Immature natural killer cell (primary cell): ENCODE measurements around the gene SLC25A44. TPM values are rescaled to one million over a fixed set of nuclear protein-coding genes. Genes with fewer than 3 reads are reported as not detected.

ENCODE experiments used
- DNase-seq, 3 donors: peaks; one replicate each; pipeline ENCODE4 v3.0.0; 2022; ENCODE audit warnings: mixed read lengths in 1 of 3
- H3K27ac Mint-ChIP-seq, 6 donors: one replicate each; pipeline ENCODE4 v1.8.0; 2020; ENCODE audit warnings: mixed read lengths in 6 of 6, mild to moderate bottlenecking in 5 of 6, inconsistent platforms in 4 of 6, moderate library complexity in 3 of 6
- H3K27me3 Mint-ChIP-seq, 3 donors: one replicate each; pipeline ENCODE4 v1.8.0; 2020 to 2021; ENCODE audit warnings: low read depth in 3 of 3, mild to moderate bottlenecking in 3 of 3, mixed read lengths in 3 of 3, moderate library complexity in 3 of 3, inconsistent platforms in 1 of 3
- H3K36me3 Mint-ChIP-seq, 3 donors: one replicate each; pipeline ENCODE4 v1.8.0; 2020; ENCODE audit warnings: mixed read lengths in 3 of 3, inconsistent platforms in 2 of 3, mild to moderate bottlenecking in 2 of 3
- H3K4me1 Mint-ChIP-seq, 2 donors: one replicate each; pipeline ENCODE4 v1.8.0; 2020; ENCODE audit warnings: inconsistent platforms in 2 of 2, mild to moderate bottlenecking in 2 of 2, mixed read lengths in 2 of 2, moderate library complexity in 1 of 2
- H3K4me3 Mint-ChIP-seq, 5 donors: one replicate each; pipeline ENCODE4 v1.8.0; 2020; ENCODE audit warnings: mild to moderate bottlenecking in 5 of 5, mixed read lengths in 5 of 5, inconsistent platforms in 3 of 5, moderate library complexity in 3 of 5
- H3K9me3 Mint-ChIP-seq, 6 donors: one replicate each; pipeline ENCODE4 v1.8.0; 2020; ENCODE audit warnings: mild to moderate bottlenecking in 6 of 6, mixed read lengths in 6 of 6, inconsistent platforms in 4 of 6, moderate library complexity in 3 of 6
- polyA plus RNA-seq, 3 donors: library from polyadenylated mRNA; unstranded; fragments of 300-500 nt; fragmentation: Illumina TruSeq; gene quantifications; one replicate each; pipeline ENCODE4 v1.2.3, GENCODE V29; 2021

Gene SLC25A44
- polyA plus RNA-seq, 3 donors from 2014 or later = 5.5 to 21.5 (median 12.1) TPM

- H3K36me3 Mint-ChIP-seq = no peaks in the 10 kb centered on the region
- peaks cover 2 to 10% (median 3%) of the 10 kb centered on the region in 3 donors for H3K27me3 Mint-ChIP-seq
- DNase-seq = no peak
- H3K4me1 Mint-ChIP-seq = peaks cover 8 to 9% of the 10 kb centered on the region in 2 donors
- H3K9me3 Mint-ChIP-seq = no peaks in the 10 kb centered on the region
- peak overlapping the region in 1 of 5 donors; percentile 25 for H3K4me3 Mint-ChIP-seq
- peak overlapping the region in 1 of 6 donors; percentile 71 for H3K27ac Mint-ChIP-seq
These were observed 39.6 kb upstream of the SLC25A44 start for GRCh38 chr1:156154317-156154749.

- H3K27me3 Mint-ChIP-seq = peaks cover 3 to 10% (median 4%) of the 10 kb centered on the region in 3 donors
- H3K36me3 Mint-ChIP-seq = no peaks in the 10 kb centered on the region
- DNase-seq = no peak
- H3K27ac Mint-ChIP-seq = no peak overlapping the region
- H3K4me1 Mint-ChIP-seq = peaks cover 14 to 16% of the 10 kb centered on the region in 2 donors
- H3K4me3 Mint-ChIP-seq = no peak overlapping the region
- no peaks in the 10 kb centered on the region for H3K9me3 Mint-ChIP-seq
These were observed 38.0 kb upstream of the SLC25A44 start for GRCh38 chr1:156155756-156156510.

GRCh38 chr1:156157506-156157905 lies 36.4 kb upstream of the SLC25A44 start:
- Mint-ChIP-seq H3K4me1 (peaks cover 18 to 21% of the 10 kb centered on the region in 2 donors), H3K27ac (peak overlapping the region in 3 of 6 donors; percentile 24 to 49 (median 34)), H3K4me3 (peak overlapping the region in 1 of 5 donors; percentile 35)

GRCh38 chr1:156157966-156158365 lies 35.9 kb upstream of the SLC25A44 start:
- peaks cover 18 to 21% of the 10 kb centered on the region in 2 donors for H3K4me1 Mint-ChIP-seq
- peak overlapping the region in 2 of 6 donors; percentile 34 to 49 for H3K27ac Mint-ChIP-seq
- H3K27me3 Mint-ChIP-seq = peaks cover 5 to 10% (median 6%) of the 10 kb centered on the region in 3 donors
- H3K9me3 Mint-ChIP-seq = no peaks in the 10 kb centered on the region
- no peak for DNase-seq
- H3K4me3 Mint-ChIP-seq = peak overlapping the region in 1 of 5 donors; percentile 35
- no peaks in the 10 kb centered on the region for H3K36me3 Mint-ChIP-seq

More at GRCh38 chr1:156157506-156157905, 36.4 kb upstream of the SLC25A44 start:
- no peaks in the 10 kb centered on the region for H3K9me3 Mint-ChIP-seq
- H3K36me3 Mint-ChIP-seq = no peaks in the 10 kb centered on the region
- DNase-seq = no peak
- H3K27me3 Mint-ChIP-seq = peaks cover 5 to 10% (median 6%) of the 10 kb centered on the region in 3 donors

GRCh38 chr1:156160000-156160742 lies 33.7 kb upstream of the SLC25A44 start:
- Mint-ChIP-seq H3K4me3 (peak overlapping the region; percentile 69 to 81 (median 78)), H3K27me3 (peaks cover 5 to 6% (median 5%) of the 10 kb centered on the region in 3 donors), H3K4me1 (peaks cover 18 to 21% of the 10 kb centered on the region in 2 donors), H3K36me3 (no peaks in the 10 kb centered on the region), H3K27ac (peak overlapping the region in 3 of 6 donors; percentile 37 to 75 (median 49)), H3K9me3 (no peaks in the 10 kb centered on the region)
- no peak for DNase-seq

- peak overlapping the region in 3 of 6 donors; percentile 37 to 75 (median 49) for H3K27ac Mint-ChIP-seq
- H3K36me3 Mint-ChIP-seq = no peaks in the 10 kb centered on the region
- DNase-seq = peak; percentile 55 to 68 (median 61)
- H3K4me1 Mint-ChIP-seq = peaks cover 18 to 21% of the 10 kb centered on the region in 2 donors
- peaks cover 5 to 6% (median 6%) of the 10 kb centered on the region in 3 donors for H3K27me3 Mint-ChIP-seq
- H3K4me3 Mint-ChIP-seq = peak overlapping the region; percentile 69 to 81 (median 78)
- H3K9me3 Mint-ChIP-seq = no peaks in the 10 kb centered on the region
These were observed 33.1 kb upstream of the SLC25A44 start for GRCh38 chr1:156160743-156161171.

GRCh38 chr1:156162430-156163037 lies 31.4 kb upstream of the SLC25A44 start:
- Mint-ChIP-seq H3K4me3 (peak overlapping the region in 3 of 5 donors; percentile 2 to 40 (median 7)), H3K27me3 (peaks cover 2 to 6% (median 4%) of the 10 kb centered on the region in 3 donors), H3K36me3 (no peaks in the 10 kb centered on the region)

GRCh38 chr1:156163712-156164111 lies 30.2 kb upstream of the SLC25A44 start:
- Mint-ChIP-seq H3K36me3 (no peaks in the 10 kb centered on the region), H3K27ac (no peak overlapping the region), H3K4me1 (peaks cover 11 to 13% of the 10 kb centered on the region in 2 donors), H3K4me3 (no peak overlapping the region), H3K27me3 (peaks cover 0 to 7% (median 2%) of the 10 kb centered on the region in 3 donors), H3K9me3 (no peaks in the 10 kb centered on the region)
- DNase-seq = no peak

More at GRCh38 chr1:156162430-156163037, 31.4 kb upstream of the SLC25A44 start:
- Mint-ChIP-seq H3K4me1 (peaks cover 15 to 17% of the 10 kb centered on the region in 2 donors), H3K27ac (peak overlapping the region in 2 of 6 donors; percentile 33 to 64), H3K9me3 (no peaks in the 10 kb centered on the region)
- DNase-seq = no peak

- Mint-ChIP-seq H3K36me3 (no peaks in the 10 kb centered on the region), H3K4me1 (peaks cover 11 to 13% of the 10 kb centered on the region in 2 donors)
- no peak for DNase-seq
These were observed 29.6 kb upstream of the SLC25A44 start for GRCh38 chr1:156164125-156164831.

GRCh38 chr1:156165083-156165482 lies 28.8 kb upstream of the SLC25A44 start:
- Mint-ChIP-seq H3K9me3 (no peaks in the 10 kb centered on the region), H3K4me3 (no peak overlapping the region), H3K27ac (peak overlapping the region in 1 of 6 donors; percentile 17), H3K36me3 (no peaks in the 10 kb centered on the region), H3K27me3 (peaks cover 0 to 5% (median 2%) of the 10 kb centered on the region in 3 donors), H3K4me1 (peaks cover 9 to 13% of the 10 kb centered on the region in 2 donors)
- no peak for DNase-seq

More at GRCh38 chr1:156164125-156164831, 29.6 kb upstream of the SLC25A44 start:
- no peak overlapping the region for H3K4me3 Mint-ChIP-seq
- no peaks in the 10 kb centered on the region for H3K9me3 Mint-ChIP-seq
- no peak overlapping the region for H3K27ac Mint-ChIP-seq
- H3K27me3 Mint-ChIP-seq = peaks cover 0 to 7% (median 2%) of the 10 kb centered on the region in 3 donors

GRCh38 chr1:156167536-156167935 lies 26.4 kb upstream of the SLC25A44 start:
- Mint-ChIP-seq H3K4me3 (no peak overlapping the region), H3K9me3 (no peaks in the 10 kb centered on the region), H3K27me3 (peaks cover 0 to 3% (median 2%) of the 10 kb centered on the region in 3 donors), H3K36me3 (no peaks in the 10 kb centered on the region), H3K27ac (no peak overlapping the region), H3K4me1 (no peaks in the 10 kb centered on the region)
- no peak for DNase-seq

- Mint-ChIP-seq H3K36me3 (no peaks in the 10 kb centered on the region), H3K4me3 (no peak overlapping the region), H3K4me1 (no peaks in the 10 kb centered on the region), H3K9me3 (no peaks in the 10 kb centered on the region), H3K27ac (no peak overlapping the region), H3K27me3 (peaks cover 0 to 6% (median 2%) of the 10 kb centered on the region in 3 donors)
- no peak for DNase-seq
These were observed 21.0 kb upstream of the SLC25A44 start for GRCh38 chr1:156172696-156173470.
